Liver (tissue), 9 donors: ENCODE results near the gene GGCT. TPM values are rescaled to one million over a fixed set of nuclear protein-coding genes. Genes with fewer than 3 reads are reported as not detected.
"Not testable (repeated sequence)": the region's sequence is repeated elsewhere in the genome, so short reads cannot be mapped to it uniquely, and the experiment has no call there.

Experiments used
- DNase-seq: peaks from one replicate; pipeline ENCODE4 v3.0.0-alpha.2; 2017; ENCODE audit warnings: low spot score
- H3K27ac ChIP-seq, 2 donors: one replicate each; pipeline ENCODE4 v1.7.0; 2013; ENCODE audit warnings: inconsistent platforms in 2 of 2, low read length in 2 of 2, control low read depth in 1 of 2, low read depth in 1 of 2, mild to moderate bottlenecking in 1 of 2
- H3K27me3 ChIP-seq, 4 donors: one replicate each; pipeline versions ENCODE4 v1.6.1 to v1.7.0; 2013; ENCODE audit warnings: low read length in 3 of 4, inconsistent platforms in 1 of 4, mild to moderate bottlenecking in 1 of 4, moderate library complexity in 1 of 4; ENCODE audit not compliant: control insufficient read depth in 4 of 4, insufficient read depth in 4 of 4
- H3K36me3 ChIP-seq, 4 donors: one replicate each; pipeline versions ENCODE4 v1.6.1 to v1.7.0; 2013; ENCODE audit warnings: low read length in 3 of 4, mild to moderate bottlenecking in 3 of 4, low read depth in 1 of 4, moderate library complexity in 1 of 4; ENCODE audit not compliant: control insufficient read depth in 4 of 4, insufficient read depth in 3 of 4
- H3K4me1 ChIP-seq, 4 donors: one replicate each; pipeline versions ENCODE4 v1.6.1 to v1.7.0; 2013; ENCODE audit warnings: low read length in 3 of 4, mild to moderate bottlenecking in 3 of 4, moderate library complexity in 1 of 4; ENCODE audit not compliant: control insufficient read depth in 4 of 4, insufficient read depth in 4 of 4
- H3K4me3 ChIP-seq, 3 donors: one replicate each; pipeline versions ENCODE4 v1.6.1 to v1.7.0; 2013; ENCODE audit warnings: low read length in 3 of 3, control low read depth in 1 of 3, low read depth in 1 of 3, mild to moderate bottlenecking in 1 of 3
- H3K9ac ChIP-seq, 2 donors: one replicate each; pipeline ENCODE4 v1.7.0; 2013; ENCODE audit warnings: low read length in 2 of 2, mild to moderate bottlenecking in 2 of 2, moderate library complexity in 2 of 2, control low read depth in 1 of 2, low read depth in 1 of 2
- H3K9me3 ChIP-seq, 4 donors: one replicate each; pipeline versions ENCODE4 v1.6.1 to v1.7.0; 2013; ENCODE audit warnings: low read length in 3 of 4; ENCODE audit not compliant: control insufficient read depth in 4 of 4
- CTCF ChIP-seq: fragments of 150-350 bp; IDR thresholded peaks from 2 replicates; pipeline ENCODE4 v1.5.1; 2017; ENCODE audit warnings: improper control_type of control experiment, low read depth, low read length; ENCODE audit not compliant: missing input control
- EGR1 ChIP-seq, 2 donors: IDR thresholded peaks; 2 replicates each; pipeline ENCODE4 v1.6.1; 2016 to 2018; ENCODE audit warnings: antibody characterized with exemption in 2 of 2, low read depth in 2 of 2
- FOXA1 ChIP-seq: IDR thresholded peaks from 2 replicates; pipeline ENCODE4 v1.6.1; 2016; ENCODE audit warnings: antibody characterized with exemption
- HNF4A ChIP-seq, 2 donors: conservative IDR thresholded peaks; 2 replicates each; pipeline ENCODE4 v1.6.1; 2016; ENCODE audit warnings: antibody characterized with exemption in 2 of 2, mild to moderate bottlenecking in 2 of 2
- HNF4G ChIP-seq: IDR thresholded peaks from 2 replicates; pipeline ENCODE4 v1.6.1; 2016; ENCODE audit warnings: antibody characterized with exemption
- JUND ChIP-seq, 2 donors: IDR thresholded peaks; 2 replicates each; pipeline ENCODE4 v1.6.1; 2016; ENCODE audit warnings: antibody characterized with exemption in 2 of 2
- NR2F2 ChIP-seq: IDR thresholded peaks from 2 replicates; pipeline ENCODE4 v1.6.1; 2016; ENCODE audit warnings: antibody characterized with exemption
- RAD21 ChIP-seq, 2 donors: IDR thresholded peaks; 2 replicates each; pipeline ENCODE4 v1.6.1; 2016; ENCODE audit warnings: antibody characterized with exemption in 2 of 2, mild to moderate bottlenecking in 2 of 2
- REST ChIP-seq: IDR thresholded peaks from 2 replicates; pipeline ENCODE4 v1.6.1; 2016; ENCODE audit warnings: antibody characterized with exemption, mild to moderate bottlenecking
- RXRA ChIP-seq, 2 donors: IDR thresholded peaks; 2 replicates each; pipeline ENCODE4 v1.6.1; 2017 to 2018; ENCODE audit warnings: antibody characterized with exemption in 2 of 2, mild to moderate bottlenecking in 1 of 2
- SP1 ChIP-seq: IDR thresholded peaks from 2 replicates; pipeline ENCODE4 v1.6.1; 2018; ENCODE audit warnings: antibody characterized with exemption, mild to moderate bottlenecking
- YY1 ChIP-seq: IDR thresholded peaks from 2 replicates; pipeline ENCODE4 v1.6.1; 2016; ENCODE audit warnings: antibody characterized with exemption, mild to moderate bottlenecking
- WGBS: extraction: QIAGEN DNeasy Blood & Tissue Kit; methylation state at CpG from one replicate; pipeline ENCODE4 v1.1.7; 2013; 5-methylcytosine and 5-hydroxymethylcytosine counted together
- polyA plus RNA-seq, 2 donors: library from polyadenylated mRNA; stranded (reverse) in 1 of 2; unstranded in 1 of 2; fragments of 200-250 nt in 1 of 2; fragments of >200 nt in 1 of 2; fragmentation: Nextera tagmentation in 1 of 2; extraction: Ambion mirVana in 1 of 2; gene quantifications; one replicate each; pipeline versions ENCODE4 v1.2.1 to v1.2.3, GENCODE V29; 2013 to 2015
- total RNA-seq, 2 donors: library from RNA; depleted of rRNA; stranded (reverse); fragments of >200 nt; gene quantifications; one replicate each; pipeline ENCODE4 v1.2.3, GENCODE V29; 2014
- TF ChIP-seq, protein P1 (sequence below): IDR thresholded peaks from 2 replicates; pipeline ENCODE4 v1.6.1; 2016; ENCODE audit warnings: antibody characterized with exemption
- TF ChIP-seq, protein P2 (sequence below): IDR thresholded peaks from 2 replicates; pipeline ENCODE4 v1.6.1; 2016; ENCODE audit warnings: antibody characterized with exemption
- TF ChIP-seq, protein P3 (sequence below): IDR thresholded peaks from 2 replicates; pipeline ENCODE4 v1.6.1; 2016; ENCODE audit warnings: antibody characterized with exemption
- donor health status: healthy.
- donor health status: healthy.
- donor health status: healthy.
- donor health status: healthy.
- donor health status: healthy.

The GGCT gene
- total and polyA plus RNA-seq, 4 donors, result 11.0 to 22.5 (median 21.3) TPM

DNA sequence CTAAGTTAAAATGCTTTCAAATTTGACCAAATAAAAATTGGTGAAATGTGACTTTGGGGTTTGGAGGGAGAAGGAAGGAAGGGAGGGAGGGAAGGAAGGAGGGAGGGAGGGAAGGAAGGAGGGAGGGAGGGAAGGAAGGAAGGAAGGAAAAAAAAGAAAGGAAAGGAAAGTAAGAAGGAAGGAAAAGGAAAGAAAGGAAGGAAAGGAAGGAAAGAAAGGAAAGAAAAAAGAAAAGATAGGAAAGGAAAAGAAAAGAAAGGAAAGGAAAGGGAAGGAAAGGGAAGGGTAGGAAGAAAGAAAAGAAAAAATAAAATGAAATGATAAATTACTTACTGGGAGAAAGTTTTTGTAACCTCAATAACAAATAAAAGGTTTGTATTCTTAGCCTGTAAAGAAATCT, 24.1 kb upstream of the GGCT start:
- no peaks in the 10 kb centered on the region for H3K36me3 ChIP-seq
- DNase-seq, result no peak
- H3K27me3 ChIP-seq, result no peaks in the 10 kb centered on the region
- no peak overlapping the region for H3K4me3 ChIP-seq
- no peak overlapping the region for H3K9ac ChIP-seq
- TF ChIP-seq NR2F2 (no peak), YY1 (no peak), SP1 (no peak), HNF4A (conservative IDR thresholded peaks at IDR 0.05) (no peak), JUND (IDR thresholded peaks at IDR 0.05) (no peak), RAD21 (IDR thresholded peaks at IDR 0.05) (no peak), REST (no peak), RXRA (IDR thresholded peaks at IDR 0.05) (no peak), CTCF (no peak), EGR1 (IDR thresholded peaks at IDR 0.05; ENCODE audit: low read depth in 2 of 2) (no peak), HNF4G (no peak), FOXA1 (no peak)
- TF ChIP-seq, protein P1, sequence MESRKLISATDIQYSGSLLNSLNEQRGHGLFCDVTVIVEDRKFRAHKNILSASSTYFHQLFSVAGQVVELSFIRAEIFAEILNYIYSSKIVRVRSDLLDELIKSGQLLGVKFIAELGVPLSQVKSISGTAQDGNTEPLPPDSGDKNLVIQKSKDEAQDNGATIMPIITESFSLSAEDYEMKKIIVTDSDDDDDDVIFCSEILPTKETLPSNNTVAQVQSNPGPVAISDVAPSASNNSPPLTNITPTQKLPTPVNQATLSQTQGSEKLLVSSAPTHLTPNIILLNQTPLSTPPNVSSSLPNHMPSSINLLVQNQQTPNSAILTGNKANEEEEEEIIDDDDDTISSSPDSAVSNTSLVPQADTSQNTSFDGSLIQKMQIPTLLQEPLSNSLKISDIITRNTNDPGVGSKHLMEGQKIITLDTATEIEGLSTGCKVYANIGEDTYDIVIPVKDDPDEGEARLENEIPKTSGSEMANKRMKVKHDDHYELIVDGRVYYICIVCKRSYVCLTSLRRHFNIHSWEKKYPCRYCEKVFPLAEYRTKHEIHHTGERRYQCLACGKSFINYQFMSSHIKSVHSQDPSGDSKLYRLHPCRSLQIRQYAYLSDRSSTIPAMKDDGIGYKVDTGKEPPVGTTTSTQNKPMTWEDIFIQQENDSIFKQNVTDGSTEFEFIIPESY, result no peak
- TF ChIP-seq, protein P2, sequence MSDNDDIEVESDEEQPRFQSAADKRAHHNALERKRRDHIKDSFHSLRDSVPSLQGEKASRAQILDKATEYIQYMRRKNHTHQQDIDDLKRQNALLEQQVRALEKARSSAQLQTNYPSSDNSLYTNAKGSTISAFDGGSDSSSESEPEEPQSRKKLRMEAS, result no peak
- TF ChIP-seq, protein P3, sequence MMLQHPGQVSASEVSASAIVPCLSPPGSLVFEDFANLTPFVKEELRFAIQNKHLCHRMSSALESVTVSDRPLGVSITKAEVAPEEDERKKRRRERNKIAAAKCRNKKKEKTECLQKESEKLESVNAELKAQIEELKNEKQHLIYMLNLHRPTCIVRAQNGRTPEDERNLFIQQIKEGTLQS, result no peak
- H3K4me1 ChIP-seq, result no peaks in the 10 kb centered on the region
- no peaks in the 10 kb centered on the region for H3K9me3 ChIP-seq
- no peak overlapping the region for H3K27ac ChIP-seq

- WGBS, result 67% methylated on average over 1 of the region's 1 CpG
- not testable (repeated sequence) for H3K27ac ChIP-seq, H3K27me3 ChIP-seq, H3K4me1 ChIP-seq, H3K4me3 ChIP-seq, H3K9ac ChIP-seq, H3K36me3 ChIP-seq, DNase-seq, H3K9me3 ChIP-seq
These were observed 22.7 kb upstream of the GGCT start for GRCh38 chr7:30527297-30527696.
